Measurements from ENCODE around the gene PCDHGB5.

GRCh38 chr5:141351591-141351990 lies 46.2 kb upstream of the PCDHGB5 start:
- TF ChIP-seq SUZ12 (IDR thresholded peaks at IDR 0.05; ENCODE audit: extremely low read depth, insufficient read depth, insufficient read length) (no peak), ZNF274 (IDR thresholded peaks at IDR 0.05; ENCODE audit: low read depth, low read length) (no peak), YY1 (IDR thresholded peaks at IDR 0.05; ENCODE audit: insufficient read depth, insufficient read length) (no peak)
